ENCODE results near the gene FOXO1. TPM values are rescaled to one million over a fixed set of nuclear protein-coding genes. Genes with fewer than 3 reads are reported as not detected.

FOXO1 gene
- total RNA-seq, 1 donor from 2014 or later: 19.9 TPM

DNA sequence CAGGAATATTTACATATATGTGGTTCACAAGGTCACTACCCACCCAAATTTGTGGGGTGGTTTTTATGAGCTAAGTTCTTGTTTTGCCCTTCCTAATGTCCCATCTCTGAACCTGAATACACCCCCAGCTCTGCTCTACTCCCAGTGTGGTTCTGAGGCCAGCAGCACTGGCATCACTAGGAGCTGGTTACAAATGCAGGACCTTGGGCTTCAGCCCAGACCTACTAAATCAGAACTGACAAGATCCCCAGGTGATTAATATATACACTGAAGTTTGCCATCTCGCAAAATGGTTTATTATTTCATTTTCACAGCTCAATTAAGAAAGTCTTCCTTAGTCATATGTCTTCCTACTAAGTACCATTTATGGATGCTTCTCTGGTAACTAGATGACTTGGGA lies 67.9 kb downstream of the FOXO1 start:
- intact Hi-C loops (cut with DNase I): loop anchor here (10.0 kb wide), 1 partner anchor 66 kb away; the partner anchor contains the start of gene FOXO1
- H3K36me3 ChIP-seq: no peaks in the 10 kb centered on the region
- ATAC-seq: peak in 1 of 2 donors; percentile 35
- TF ChIP-seq, protein P1, sequence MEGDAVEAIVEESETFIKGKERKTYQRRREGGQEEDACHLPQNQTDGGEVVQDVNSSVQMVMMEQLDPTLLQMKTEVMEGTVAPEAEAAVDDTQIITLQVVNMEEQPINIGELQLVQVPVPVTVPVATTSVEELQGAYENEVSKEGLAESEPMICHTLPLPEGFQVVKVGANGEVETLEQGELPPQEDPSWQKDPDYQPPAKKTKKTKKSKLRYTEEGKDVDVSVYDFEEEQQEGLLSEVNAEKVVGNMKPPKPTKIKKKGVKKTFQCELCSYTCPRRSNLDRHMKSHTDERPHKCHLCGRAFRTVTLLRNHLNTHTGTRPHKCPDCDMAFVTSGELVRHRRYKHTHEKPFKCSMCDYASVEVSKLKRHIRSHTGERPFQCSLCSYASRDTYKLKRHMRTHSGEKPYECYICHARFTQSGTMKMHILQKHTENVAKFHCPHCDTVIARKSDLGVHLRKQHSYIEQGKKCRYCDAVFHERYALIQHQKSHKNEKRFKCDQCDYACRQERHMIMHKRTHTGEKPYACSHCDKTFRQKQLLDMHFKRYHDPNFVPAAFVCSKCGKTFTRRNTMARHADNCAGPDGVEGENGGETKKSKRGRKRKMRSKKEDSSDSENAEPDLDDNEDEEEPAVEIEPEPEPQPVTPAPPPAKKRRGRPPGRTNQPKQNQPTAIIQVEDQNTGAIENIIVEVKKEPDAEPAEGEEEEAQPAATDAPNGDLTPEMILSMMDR (IDR thresholded peaks at IDR 0.05): no peak
- no peak overlapping the region for H3K4me3 ChIP-seq
- no peaks in the 10 kb centered on the region for H3K9me3 ChIP-seq
- no peak overlapping the region for H3K27ac ChIP-seq
- no peaks in the 10 kb centered on the region for H3K27me3 ChIP-seq (ENCODE audit: low read depth)
- peaks cover 22% of the 10 kb centered on the region for H3K4me1 ChIP-seq
- DNase-seq: no peak

DNA sequence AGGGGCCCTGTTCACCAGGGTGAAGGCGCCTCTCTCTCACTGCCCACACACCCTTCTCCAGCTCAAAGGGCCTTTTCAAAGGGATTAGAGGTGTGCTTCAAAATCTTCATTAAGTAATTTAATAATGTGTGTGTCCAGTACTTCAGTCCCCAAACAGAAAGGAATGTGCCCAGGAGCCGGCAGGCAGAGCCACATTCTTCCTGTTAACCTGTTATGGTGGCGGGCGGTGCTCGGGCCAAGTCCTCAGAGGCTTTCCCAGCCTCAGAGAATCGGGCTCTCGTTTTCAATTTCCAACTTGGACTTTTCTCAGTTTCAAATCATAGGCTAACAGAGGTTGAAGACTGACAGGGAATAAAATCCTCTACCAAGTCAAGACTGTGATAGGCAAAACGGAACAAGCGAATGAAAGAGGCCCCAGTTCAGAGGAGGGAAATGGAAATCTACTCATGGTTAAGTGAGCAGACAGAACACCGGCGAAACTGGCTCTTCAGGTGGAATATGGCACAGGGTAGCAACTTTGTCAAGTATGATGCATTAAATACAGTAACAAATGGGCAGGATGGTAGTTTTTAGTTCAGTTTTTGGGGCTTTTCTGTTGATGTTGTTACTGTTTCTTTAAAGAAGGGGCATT lies 68.6 kb downstream of the FOXO1 start:
- Histone ChIP-seq H3K4me1 (peaks cover 22% of the 10 kb centered on the region), H3K27ac (peak overlapping the region; percentile 52), H3K9me3 (no peaks in the 10 kb centered on the region), H3K36me3 (no peaks in the 10 kb centered on the region), H3K27me3 (ENCODE audit: low read depth) (no peaks in the 10 kb centered on the region), H3K4me3 (peak overlapping the region; percentile 7)
- ATAC-seq (peak; percentile 84 to 91), DNase-seq (peak; percentile 62)
- intact Hi-C loops (cut with DNase I): loop anchor here (10.0 kb wide), 1 partner anchor 67 kb away; the partner anchor contains the start of gene FOXO1
- TF ChIP-seq, protein P1 (IDR thresholded peaks at IDR 0.05): no peak

DNA sequence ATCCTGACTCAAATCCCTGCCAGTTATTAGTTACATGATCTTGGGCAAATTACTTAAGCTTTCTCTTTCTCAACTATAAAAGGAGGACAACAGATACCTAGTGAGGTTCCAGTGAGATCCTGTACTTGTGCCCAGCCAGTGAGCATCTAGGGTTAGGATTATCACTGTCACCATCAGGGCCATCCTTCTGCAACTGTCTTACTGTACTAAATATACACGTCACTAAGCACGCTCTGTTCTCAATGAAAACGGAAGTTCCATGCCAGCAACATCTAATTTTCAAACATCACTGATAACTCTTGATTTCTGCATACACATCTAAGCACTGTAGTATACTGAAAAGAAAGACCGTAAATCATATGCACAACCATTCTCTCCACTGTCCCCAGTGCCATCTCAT lies 70.0 kb downstream of the FOXO1 start:
- H3K9me3 ChIP-seq: no peaks in the 10 kb centered on the region
- no peak overlapping the region for H3K27ac ChIP-seq
- no peaks in the 10 kb centered on the region for H3K27me3 ChIP-seq (ENCODE audit: low read depth)
- H3K4me3 ChIP-seq: no peak overlapping the region
- no peak for DNase-seq
- ATAC-seq: peak; percentile 27 to 31
- H3K4me1 ChIP-seq: peaks cover 22% of the 10 kb centered on the region
- intact Hi-C loops (cut with DNase I): loop anchor here (10.0 kb wide), 1 partner anchor 68 kb away; the partner anchor contains the start of gene FOXO1
- no peaks in the 10 kb centered on the region for H3K36me3 ChIP-seq
- TF ChIP-seq, protein P1 (IDR thresholded peaks at IDR 0.05): no peak

DNA sequence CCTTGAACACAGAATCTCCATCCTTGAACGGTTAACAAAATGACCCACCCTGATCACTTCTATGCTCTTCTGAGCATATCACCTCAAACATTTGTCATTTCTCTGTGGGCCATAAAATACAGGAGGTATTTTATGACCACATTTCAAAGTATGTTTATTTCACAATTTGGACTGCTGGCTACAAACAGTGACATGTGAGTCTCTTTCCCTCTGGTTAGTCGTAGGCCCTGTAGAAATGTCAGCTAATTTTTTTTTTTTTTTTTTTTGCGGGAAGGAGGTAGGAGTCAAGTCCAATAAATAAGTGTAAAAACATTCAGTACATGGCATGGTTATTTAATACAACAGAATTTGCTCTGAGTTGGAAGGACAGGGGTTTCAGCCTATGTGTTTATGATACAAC lies 70.7 kb downstream of the FOXO1 start:
- Histone ChIP-seq H3K9me3 (no peaks in the 10 kb centered on the region), H3K36me3 (no peaks in the 10 kb centered on the region), H3K4me3 (no peak overlapping the region), H3K4me1 (peaks cover 28% of the 10 kb centered on the region), H3K27ac (no peak overlapping the region), H3K27me3 (ENCODE audit: low read depth) (no peaks in the 10 kb centered on the region)
- no peak for DNase-seq
- intact Hi-C loops (cut with DNase I): loop anchor here (10.0 kb wide), 1 partner anchor 69 kb away; the partner anchor contains the start of gene FOXO1
- no peak for ATAC-seq
- TF ChIP-seq, protein P1 (IDR thresholded peaks at IDR 0.05): no peak

DNA sequence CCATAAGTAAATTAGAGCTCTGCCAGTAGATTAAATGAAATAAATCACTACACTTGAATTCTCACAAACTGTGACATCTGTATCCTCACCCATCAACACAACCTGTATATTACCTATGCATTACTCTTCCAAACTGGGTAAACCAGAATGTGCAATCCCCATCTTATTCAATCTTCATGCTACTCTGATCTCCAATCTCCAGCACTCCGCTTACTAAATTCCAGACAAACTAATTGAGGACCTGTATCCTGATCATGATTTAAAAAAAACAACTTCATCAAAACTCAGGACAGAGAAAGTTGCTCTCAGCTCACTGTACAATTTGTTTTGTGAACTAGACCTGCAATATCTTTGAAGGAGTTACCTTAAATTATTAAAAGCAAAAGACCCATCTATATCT lies 74.4 kb downstream of the FOXO1 start:
- Histone ChIP-seq H3K9me3 (no peaks in the 10 kb centered on the region), H3K27ac (no peak overlapping the region), H3K36me3 (no peaks in the 10 kb centered on the region), H3K4me3 (no peak overlapping the region), H3K27me3 (ENCODE audit: low read depth) (no peaks in the 10 kb centered on the region), H3K4me1 (peaks cover 45% of the 10 kb centered on the region)
- DNase-seq (no peak), ATAC-seq (no peak)
- TF ChIP-seq, protein P1 (IDR thresholded peaks at IDR 0.05): no peak
- intact Hi-C loops (cut with DNase I): loop anchor here (10.0 kb wide), 1 partner anchor 73 kb away; the partner anchor contains the start of gene FOXO1
